Panc1 (cell line): Measurements from ENCODE around the gene CACNA1C. TPM values are rescaled to one million over a fixed set of nuclear protein-coding genes. Genes with fewer than 3 reads are reported as not detected.

Experiments used
- ATAC-seq: fragments of 200-7000 bp; cut with Tn5 transposase; 2 replicates; pipeline ENCODE4 v1.9.1; 2020; ENCODE audit warnings: mild to moderate bottlenecking, moderate library complexity
- BruUV-seq: library from RNA; stranded (reverse); fragments of 400-500 nt; replicated peaks from 2 replicates; lab custom pipeline; 2021; lab: Mats Ljungman, UMichigan
- CTCF ChIA-PET: fragments of 300-600 bp; sonication (Branson Sonifier 250); formaldehyde crosslinking; loops from one replicate; lab custom pipeline; 2022; ENCODE audit warnings: antibody characterized with exemption; lab: Charles Lee
- POLR2A ChIA-PET: fragments of 300-600 bp; sonication (Branson Sonifier 250); formaldehyde crosslinking; loops from one replicate; lab custom pipeline; 2022; ENCODE audit warnings: antibody characterized with exemption; lab: Charles Lee
- DNase-seq: peaks from one replicate; pipeline ENCODE4 v3.0.0-alpha.2; 2010; ENCODE audit warnings: low read depth, low spot score
- H3K27ac ChIP-seq: 2 replicates; pipeline ENCODE4 v1.5.1; 2011; ENCODE audit warnings: mild to moderate bottlenecking, low read length, inconsistent platforms
- H3K27me3 ChIP-seq: fragments of 200-500 bp; sonication (Bioruptor generic); 2 replicates; pipeline ENCODE4 v1.6.0; 2014; ENCODE audit warnings: low read length, inconsistent platforms; ENCODE audit not compliant: control insufficient read depth, insufficient read depth
- H3K36me3 ChIP-seq: fragments of 200-500 bp; sonication (Bioruptor generic); 2 replicates; pipeline ENCODE4 v1.5.1; 2014; ENCODE audit warnings: inconsistent platforms, mild to moderate bottlenecking, low read length, moderate library complexity; ENCODE audit not compliant: control insufficient read depth, insufficient read depth
- H3K4me1 ChIP-seq: 2 replicates; pipeline ENCODE4 v1.5.1; 2011; ENCODE audit warnings: inconsistent platforms, mild to moderate bottlenecking, low read length, moderate library complexity; ENCODE audit not compliant: control insufficient read depth, insufficient read depth
- H3K4me3 ChIP-seq, 2 experiments: 2 replicates each; pipeline ENCODE4 v1.5.1; 2011 to 2012; ENCODE audit warnings: low read depth in 2 of 2, low read length in 2 of 2, mild to moderate bottlenecking in 2 of 2, inconsistent platforms in 1 of 2, moderate library complexity in 1 of 2
- H3K9me3 ChIP-seq: fragments of 200-500 bp; sonication (Bioruptor generic); 2 replicates; pipeline ENCODE4 v1.5.1; 2014; ENCODE audit warnings: low read depth, mild to moderate bottlenecking, inconsistent platforms, low read length, moderate library complexity; ENCODE audit not compliant: control insufficient read depth, insufficient read depth
- POLR2AphosphoS5 ChIP-seq: IDR thresholded peaks from 2 replicates; pipeline ENCODE4 v1.6.1; 2012; ENCODE audit warnings: mild to moderate bottlenecking, low read depth, low read length, moderate library complexity
- SIN3A ChIP-seq: IDR thresholded peaks from 2 replicates; pipeline ENCODE4 v1.6.1; 2012; ENCODE audit warnings: low read depth, mild to moderate bottlenecking, low read length, moderate library complexity, borderline replicate concordance; ENCODE audit not compliant: insufficient read depth
- TCF7L2 ChIP-seq: IDR thresholded peaks from 2 replicates; pipeline ENCODE4 v1.6.1; 2011; ENCODE audit warnings: mild to moderate bottlenecking, low read depth, low read length, inconsistent platforms
- in situ Hi-C: cut with HindIII; loops from 2 replicates; pipeline ENCODE4 v1.10.0; 2016; ENCODE audit warnings: low sequenced_read_pairs, low pct_unique_long_range_greater_than_20kb
- intact Hi-C: fragments of 100-400 bp; cut with micrococcal nuclease; formaldehyde crosslinking; loops from one replicate; pipeline ENCODE4 v1.10.0; 2022; ENCODE audit not compliant: unreplicated experiment
- total RNA-seq: library from RNA; stranded (reverse); gene quantifications from one replicate; pipeline ENCODE4 v1.2.1, GENCODE V29; 2021; ENCODE audit not compliant: unreplicated experiment
- TF ChIP-seq, protein P1 (sequence below): fragments of 450-650 bp; IDR thresholded peaks from 2 replicates; pipeline ENCODE4 v1.5.1; 2017; ENCODE audit warnings: mild to moderate bottlenecking
- TF ChIP-seq, protein P2 (sequence below), 2 experiments: IDR thresholded peaks; 2 replicates each; pipeline ENCODE4 v1.6.1; 2011 to 2012; ENCODE audit warnings: low read depth in 2 of 2, control low read depth in 1 of 2, low read length in 1 of 2, mild to moderate bottlenecking in 1 of 2, moderate library complexity in 1 of 2; ENCODE audit not compliant: insufficient read depth in 1 of 2

CACNA1C gene
- total RNA-seq, 1 experiment from 2014 or later, result 0.03 TPM

DNA sequence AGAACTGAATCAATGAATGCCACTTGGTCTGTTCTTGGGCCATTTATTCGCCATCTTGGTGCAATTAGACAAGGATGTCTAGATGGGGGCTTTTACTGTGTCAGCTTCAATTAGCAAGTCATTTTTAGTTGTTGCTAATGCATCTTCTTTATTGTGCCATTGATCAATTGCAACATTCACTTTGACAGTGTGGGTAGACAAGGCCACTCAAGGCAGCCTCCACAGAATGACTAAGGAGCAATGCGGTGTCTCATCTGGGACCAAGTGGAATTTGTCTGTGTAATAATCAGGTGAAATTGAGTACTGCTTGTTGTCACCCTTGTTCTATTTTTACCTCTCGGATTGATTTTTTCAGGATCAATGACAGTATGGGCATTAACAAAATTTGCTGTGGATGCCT, 275.9 kb downstream of the CACNA1C start:
- no peaks in the 10 kb centered on the region for H3K9me3 ChIP-seq
- DNase-seq, result no peak
- TF ChIP-seq TCF7L2, result no peak
- no peak for TF ChIP-seq SIN3A
- TF ChIP-seq, protein P1, sequence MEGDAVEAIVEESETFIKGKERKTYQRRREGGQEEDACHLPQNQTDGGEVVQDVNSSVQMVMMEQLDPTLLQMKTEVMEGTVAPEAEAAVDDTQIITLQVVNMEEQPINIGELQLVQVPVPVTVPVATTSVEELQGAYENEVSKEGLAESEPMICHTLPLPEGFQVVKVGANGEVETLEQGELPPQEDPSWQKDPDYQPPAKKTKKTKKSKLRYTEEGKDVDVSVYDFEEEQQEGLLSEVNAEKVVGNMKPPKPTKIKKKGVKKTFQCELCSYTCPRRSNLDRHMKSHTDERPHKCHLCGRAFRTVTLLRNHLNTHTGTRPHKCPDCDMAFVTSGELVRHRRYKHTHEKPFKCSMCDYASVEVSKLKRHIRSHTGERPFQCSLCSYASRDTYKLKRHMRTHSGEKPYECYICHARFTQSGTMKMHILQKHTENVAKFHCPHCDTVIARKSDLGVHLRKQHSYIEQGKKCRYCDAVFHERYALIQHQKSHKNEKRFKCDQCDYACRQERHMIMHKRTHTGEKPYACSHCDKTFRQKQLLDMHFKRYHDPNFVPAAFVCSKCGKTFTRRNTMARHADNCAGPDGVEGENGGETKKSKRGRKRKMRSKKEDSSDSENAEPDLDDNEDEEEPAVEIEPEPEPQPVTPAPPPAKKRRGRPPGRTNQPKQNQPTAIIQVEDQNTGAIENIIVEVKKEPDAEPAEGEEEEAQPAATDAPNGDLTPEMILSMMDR, result no peak
- TF ChIP-seq POLR2AphosphoS5, result no peak
- TF ChIP-seq, protein P2, sequence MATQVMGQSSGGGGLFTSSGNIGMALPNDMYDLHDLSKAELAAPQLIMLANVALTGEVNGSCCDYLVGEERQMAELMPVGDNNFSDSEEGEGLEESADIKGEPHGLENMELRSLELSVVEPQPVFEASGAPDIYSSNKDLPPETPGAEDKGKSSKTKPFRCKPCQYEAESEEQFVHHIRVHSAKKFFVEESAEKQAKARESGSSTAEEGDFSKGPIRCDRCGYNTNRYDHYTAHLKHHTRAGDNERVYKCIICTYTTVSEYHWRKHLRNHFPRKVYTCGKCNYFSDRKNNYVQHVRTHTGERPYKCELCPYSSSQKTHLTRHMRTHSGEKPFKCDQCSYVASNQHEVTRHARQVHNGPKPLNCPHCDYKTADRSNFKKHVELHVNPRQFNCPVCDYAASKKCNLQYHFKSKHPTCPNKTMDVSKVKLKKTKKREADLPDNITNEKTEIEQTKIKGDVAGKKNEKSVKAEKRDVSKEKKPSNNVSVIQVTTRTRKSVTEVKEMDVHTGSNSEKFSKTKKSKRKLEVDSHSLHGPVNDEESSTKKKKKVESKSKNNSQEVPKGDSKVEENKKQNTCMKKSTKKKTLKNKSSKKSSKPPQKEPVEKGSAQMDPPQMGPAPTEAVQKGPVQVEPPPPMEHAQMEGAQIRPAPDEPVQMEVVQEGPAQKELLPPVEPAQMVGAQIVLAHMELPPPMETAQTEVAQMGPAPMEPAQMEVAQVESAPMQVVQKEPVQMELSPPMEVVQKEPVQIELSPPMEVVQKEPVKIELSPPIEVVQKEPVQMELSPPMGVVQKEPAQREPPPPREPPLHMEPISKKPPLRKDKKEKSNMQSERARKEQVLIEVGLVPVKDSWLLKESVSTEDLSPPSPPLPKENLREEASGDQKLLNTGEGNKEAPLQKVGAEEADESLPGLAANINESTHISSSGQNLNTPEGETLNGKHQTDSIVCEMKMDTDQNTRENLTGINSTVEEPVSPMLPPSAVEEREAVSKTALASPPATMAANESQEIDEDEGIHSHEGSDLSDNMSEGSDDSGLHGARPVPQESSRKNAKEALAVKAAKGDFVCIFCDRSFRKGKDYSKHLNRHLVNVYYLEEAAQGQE (IDR thresholded peaks at IDR 0.05; ENCODE audit: insufficient read depth in 1 of 2, low read depth in 2 of 2, low read length in 1 of 2), result no peak
- H3K27ac ChIP-seq, result no peak overlapping the region
- no peaks in the 10 kb centered on the region for H3K4me1 ChIP-seq
- ChIA-PET CTCF (no interaction called here), POLR2A (no interaction called here)
- in situ Hi-C loops (no loop called here), intact Hi-C loops (no loop called here)
- H3K27me3 ChIP-seq, result peaks cover 2% of the 10 kb centered on the region; the same call in 1 of the 2 replicates
- no TSS peak for BruUV-seq
- no peak for ATAC-seq
- no peak overlapping the region for H3K4me3 ChIP-seq
- no peaks in the 10 kb centered on the region for H3K36me3 ChIP-seq

DNA sequence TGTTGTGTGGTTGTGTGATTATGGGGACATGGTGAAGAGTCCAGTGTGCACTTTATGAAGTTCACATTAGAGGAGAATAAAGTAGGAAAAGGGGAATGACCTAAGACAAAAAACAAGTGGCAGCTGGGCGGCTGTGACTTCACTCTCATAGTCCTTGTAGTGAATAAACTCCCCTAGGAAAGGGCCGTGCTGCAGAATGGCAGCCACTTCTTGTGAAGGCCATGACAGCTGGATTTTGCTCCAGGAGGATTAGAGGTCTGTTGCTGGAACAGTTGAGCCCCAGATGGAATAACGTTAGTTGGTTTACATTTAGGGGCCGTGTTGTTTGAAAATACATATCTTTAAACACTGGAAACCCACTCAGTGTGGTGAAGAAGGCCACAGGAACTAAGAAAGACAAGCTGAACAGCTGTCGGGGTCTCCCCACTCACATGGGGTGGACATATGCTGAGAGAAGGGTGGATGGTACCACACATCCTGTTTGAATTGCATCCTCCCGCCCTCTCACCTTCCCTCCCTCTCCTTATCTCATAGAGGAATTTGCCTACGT, 276.9 kb downstream of the CACNA1C start:
- Histone ChIP-seq H3K4me3 (no peak overlapping the region), H3K27ac (no peak overlapping the region), H3K36me3 (no peaks in the 10 kb centered on the region), H3K27me3 (peaks cover 2% of the 10 kb centered on the region; the same call in 1 of the 2 replicates), H3K4me1 (no peaks in the 10 kb centered on the region), H3K9me3 (no peaks in the 10 kb centered on the region)
- intact Hi-C loops, result no loop called here
- in situ Hi-C loops, result no loop called here
- ChIA-PET CTCF (interaction anchor here (0.7 kb wide), 1 partner anchor 251 kb away, joined by 3 read pairs; no protein-coding TSS in a partner anchor), POLR2A (no interaction called here)
- ATAC-seq, result no peak
- BruUV-seq, result no TSS peak
- TF ChIP-seq, protein P2 (IDR thresholded peaks at IDR 0.05; ENCODE audit: insufficient read depth in 1 of 2, low read depth in 2 of 2, low read length in 1 of 2), result no peak
- TF ChIP-seq TCF7L2 (no peak), POLR2AphosphoS5 (no peak), SIN3A (no peak)
- TF ChIP-seq, protein P1, result no peak
- no peak for DNase-seq
